Subcutaneous abdominal adipose tissue (tissue), 5 donors: ENCODE data around the gene SMG7.

Experiments used
- H3K27ac ChIP-seq: one replicate; pipeline ENCODE4 v1.7.0; 2013; ENCODE audit warnings: low read depth, mild to moderate bottlenecking, inconsistent platforms, low read length, moderate library complexity
- H3K27me3 ChIP-seq, 5 donors: one replicate each; pipeline ENCODE4 v1.7.0; 2013; ENCODE audit warnings: low read length in 5 of 5, inconsistent platforms in 1 of 5; ENCODE audit not compliant: control insufficient read depth in 5 of 5, insufficient read depth in 4 of 5
- H3K36me3 ChIP-seq, 5 donors: one replicate each; pipeline ENCODE4 v1.7.0; 2013; ENCODE audit warnings: low read length in 5 of 5; ENCODE audit not compliant: control insufficient read depth in 5 of 5, insufficient read depth in 5 of 5
- H3K4me1 ChIP-seq, 5 donors: one replicate each; pipeline ENCODE4 v1.7.0; 2013; ENCODE audit warnings: low read length in 5 of 5, mild to moderate bottlenecking in 3 of 5, moderate library complexity in 1 of 5; ENCODE audit not compliant: control insufficient read depth in 5 of 5, insufficient read depth in 5 of 5
- H3K4me3 ChIP-seq, 5 donors: one replicate each; pipeline ENCODE4 v1.7.0; 2013; ENCODE audit warnings: low read length in 5 of 5, low read depth in 1 of 5
- H3K9ac ChIP-seq, 5 donors: one replicate each; pipeline ENCODE4 v1.7.0; 2013; ENCODE audit warnings: low read length in 5 of 5, mild to moderate bottlenecking in 4 of 5, moderate library complexity in 3 of 5
- H3K9me3 ChIP-seq, 5 donors: one replicate each; pipeline ENCODE4 v1.7.0; 2013; ENCODE audit warnings: low read length in 5 of 5; ENCODE audit not compliant: control insufficient read depth in 5 of 5
- donor health status: healthy.
- donor health status: healthy.
- donor health status: healthy.
- donor health status: healthy.
- donor health status: healthy.

The SMG7 gene

GRCh38 chr1:183484254-183484653 lies 12.0 kb downstream of the SMG7 start:
- peaks cover 0 to 14% (median 5%) of the 10 kb centered on the region in 5 donors for H3K4me1 ChIP-seq
- no peaks in the 10 kb centered on the region for H3K9me3 ChIP-seq
- H3K27ac ChIP-seq: no peak overlapping the region
- H3K27me3 ChIP-seq: no peaks in the 10 kb centered on the region
- no peak overlapping the region for H3K9ac ChIP-seq
- no peaks in the 10 kb centered on the region for H3K36me3 ChIP-seq
- no peak overlapping the region for H3K4me3 ChIP-seq

GRCh38 chr1:183484851-183485250 lies 12.6 kb downstream of the SMG7 start:
- no peak overlapping the region for H3K9ac ChIP-seq
- H3K27ac ChIP-seq: no peak overlapping the region
- no peaks in the 10 kb centered on the region for H3K36me3 ChIP-seq
- H3K27me3 ChIP-seq: no peaks in the 10 kb centered on the region
- no peaks in the 10 kb centered on the region for H3K9me3 ChIP-seq
- H3K4me3 ChIP-seq: no peak overlapping the region
- peaks cover 0 to 14% (median 5%) of the 10 kb centered on the region in 5 donors for H3K4me1 ChIP-seq

GRCh38 chr1:183487674-183488442 lies 15.6 kb downstream of the SMG7 start:
- Histone ChIP-seq H3K9ac (no peak overlapping the region), H3K36me3 (no peaks in the 10 kb centered on the region), H3K9me3 (no peaks in the 10 kb centered on the region), H3K4me1 (no peaks in the 10 kb centered on the region), H3K4me3 (no peak overlapping the region), H3K27me3 (no peaks in the 10 kb centered on the region), H3K27ac (no peak overlapping the region)

DNA sequence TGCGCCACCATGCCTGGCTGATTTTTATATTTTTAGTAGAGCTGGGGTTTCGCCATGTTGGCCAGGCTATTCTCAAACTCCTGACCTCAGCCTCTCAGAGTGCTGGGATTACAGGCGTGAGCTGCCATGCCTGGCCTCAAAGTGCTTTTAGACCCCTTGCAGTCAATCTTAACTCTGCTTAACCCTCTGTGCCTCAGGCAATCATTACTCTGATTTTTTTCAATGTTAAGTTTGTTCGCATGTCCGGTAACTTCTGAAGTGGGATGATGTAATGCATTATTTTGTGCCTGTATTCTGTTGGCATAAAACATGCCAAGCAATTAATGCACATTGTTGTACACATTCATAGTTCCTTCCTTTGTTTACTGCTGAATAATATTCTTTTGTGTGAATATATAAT lies 18.6 kb downstream of the SMG7 start:
- no peak overlapping the region for H3K4me3 ChIP-seq
- no peaks in the 10 kb centered on the region for H3K27me3 ChIP-seq
- H3K9me3 ChIP-seq: no peaks in the 10 kb centered on the region
- H3K4me1 ChIP-seq: no peaks in the 10 kb centered on the region
- no peaks in the 10 kb centered on the region for H3K36me3 ChIP-seq
- no peak overlapping the region for H3K9ac ChIP-seq
- H3K27ac ChIP-seq: no peak overlapping the region

DNA sequence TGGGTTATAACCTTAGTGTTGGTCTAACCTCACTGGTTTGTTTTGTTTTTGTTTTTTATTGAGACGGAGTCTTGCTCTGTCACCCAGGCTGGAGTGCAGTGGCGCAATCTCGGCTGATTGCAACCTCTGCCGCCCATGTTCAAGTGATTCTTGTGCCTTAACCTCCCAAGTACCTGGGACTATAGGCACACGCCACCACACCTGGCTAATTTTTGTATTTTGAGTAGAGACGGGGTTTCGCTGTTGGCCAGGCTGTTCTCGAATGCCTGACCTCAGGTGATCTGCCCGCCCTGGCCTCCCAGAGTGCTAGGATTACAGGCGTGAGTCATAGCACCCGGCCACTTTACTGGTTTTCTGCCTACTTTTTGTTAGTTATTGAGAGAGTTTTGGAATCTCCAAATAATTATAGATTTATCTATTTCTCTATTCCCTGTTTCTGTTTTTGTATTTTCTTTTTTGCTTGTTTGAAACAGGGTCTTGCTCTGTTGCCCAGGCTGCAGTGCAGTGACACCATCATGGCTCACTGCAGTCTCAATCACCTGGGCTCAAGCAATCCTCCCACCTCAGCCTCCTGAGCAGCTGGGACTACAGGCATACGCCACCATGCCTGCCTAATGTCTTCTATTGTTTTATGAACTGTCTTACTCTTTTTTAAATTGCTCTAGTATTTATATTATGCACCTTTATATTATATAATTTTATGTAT lies 21.4 kb downstream of the SMG7 start:
- Histone ChIP-seq H3K4me1 (no peaks in the 10 kb centered on the region), H3K9ac (no peak overlapping the region), H3K9me3 (no peaks in the 10 kb centered on the region), H3K27ac (no peak overlapping the region), H3K27me3 (no peaks in the 10 kb centered on the region), H3K36me3 (no peaks in the 10 kb centered on the region), H3K4me3 (no peak overlapping the region)

DNA sequence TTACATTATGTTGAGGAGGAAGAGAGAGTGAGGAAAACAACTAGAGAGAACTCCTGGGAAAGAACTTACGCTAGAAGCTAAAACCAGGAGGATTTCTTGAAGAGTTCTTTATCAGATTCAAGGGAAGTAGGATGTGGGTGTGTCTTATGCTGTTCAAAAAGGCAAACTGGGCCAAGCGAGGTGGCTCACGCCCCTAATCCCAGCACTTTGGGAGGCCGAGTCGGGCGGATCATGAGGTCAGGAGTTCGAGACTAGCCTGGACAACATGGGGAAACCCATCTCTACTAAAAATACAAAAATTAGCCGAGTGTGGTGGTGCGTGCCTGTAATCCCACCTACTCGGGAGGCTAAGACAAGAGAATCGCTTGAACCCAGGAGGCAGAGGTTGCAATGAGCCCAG lies 23.1 kb downstream of the SMG7 start:
- peaks cover 0 to under 1% (median 0%) of the 10 kb centered on the region in 5 donors for H3K4me1 ChIP-seq
- no peaks in the 10 kb centered on the region for H3K36me3 ChIP-seq
- no peaks in the 10 kb centered on the region for H3K9me3 ChIP-seq
- no peak overlapping the region for H3K4me3 ChIP-seq
- no peak overlapping the region for H3K27ac ChIP-seq
- no peak overlapping the region for H3K9ac ChIP-seq
- H3K27me3 ChIP-seq: no peaks in the 10 kb centered on the region

DNA sequence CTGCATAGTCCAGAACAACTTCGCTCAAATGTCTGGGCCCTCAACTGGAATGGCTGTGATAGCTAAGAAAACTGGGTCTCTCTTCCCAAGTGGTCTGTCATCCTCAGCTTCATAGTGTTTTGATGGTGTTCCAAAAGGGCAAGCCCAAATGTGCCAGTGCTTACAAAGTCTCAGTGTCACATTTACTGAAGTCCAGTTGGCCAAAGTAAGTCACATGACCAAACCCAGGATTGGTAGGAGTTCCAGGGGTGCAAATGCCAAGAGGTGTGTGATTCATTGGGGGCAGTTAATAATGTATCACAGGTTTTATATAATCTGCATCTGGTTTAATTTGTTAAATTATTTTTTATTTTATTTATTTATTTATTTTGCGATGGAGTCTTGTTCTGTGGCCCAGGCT lies 24.9 kb downstream of the SMG7 start:
- Histone ChIP-seq H3K27ac (no peak overlapping the region), H3K4me1 (peaks cover 0 to 3% (median 0%) of the 10 kb centered on the region in 5 donors)

DNA sequence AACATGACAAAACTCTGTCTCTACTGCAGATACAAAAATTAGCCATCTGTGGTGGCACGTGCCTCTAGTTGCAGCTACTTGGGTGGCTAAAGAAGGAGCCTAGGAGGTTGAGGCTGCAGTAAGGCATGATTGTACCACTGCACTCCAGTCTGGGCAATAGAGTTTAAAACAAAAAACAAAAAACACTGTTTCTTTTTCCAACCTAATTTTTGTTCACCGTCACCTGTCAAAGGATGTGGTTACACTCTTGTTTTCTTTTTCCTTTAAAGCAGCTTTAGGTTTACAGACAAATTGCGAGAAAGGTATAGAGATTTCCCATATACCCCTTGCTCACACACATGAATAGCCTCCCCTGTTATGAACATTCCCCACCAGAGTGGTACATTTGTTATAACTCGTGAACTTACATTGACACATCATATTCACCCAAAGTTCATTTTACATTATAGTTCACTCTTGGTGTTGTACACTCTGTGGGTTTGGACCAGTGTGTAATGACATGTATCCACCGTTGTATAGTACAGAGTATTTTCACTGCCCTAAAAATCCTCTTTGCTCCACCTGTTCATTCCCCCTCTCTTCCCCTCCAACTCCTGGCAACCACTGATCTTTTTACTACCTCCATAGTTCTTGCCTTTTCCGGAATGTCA lies 26.2 kb downstream of the SMG7 start:
- Histone ChIP-seq H3K36me3 (no peaks in the 10 kb centered on the region), H3K27me3 (no peaks in the 10 kb centered on the region), H3K27ac (no peak overlapping the region), H3K9me3 (no peaks in the 10 kb centered on the region), H3K4me3 (no peak overlapping the region), H3K9ac (no peak overlapping the region), H3K4me1 (peaks cover 0 to 3% (median 0%) of the 10 kb centered on the region in 5 donors)

More for the DNA sequence above, 24.9 kb downstream of the SMG7 start:
- H3K36me3 ChIP-seq: no peaks in the 10 kb centered on the region
- H3K27me3 ChIP-seq: no peaks in the 10 kb centered on the region
- no peak overlapping the region for H3K9ac ChIP-seq
- no peaks in the 10 kb centered on the region for H3K9me3 ChIP-seq
- H3K4me3 ChIP-seq: no peak overlapping the region

DNA sequence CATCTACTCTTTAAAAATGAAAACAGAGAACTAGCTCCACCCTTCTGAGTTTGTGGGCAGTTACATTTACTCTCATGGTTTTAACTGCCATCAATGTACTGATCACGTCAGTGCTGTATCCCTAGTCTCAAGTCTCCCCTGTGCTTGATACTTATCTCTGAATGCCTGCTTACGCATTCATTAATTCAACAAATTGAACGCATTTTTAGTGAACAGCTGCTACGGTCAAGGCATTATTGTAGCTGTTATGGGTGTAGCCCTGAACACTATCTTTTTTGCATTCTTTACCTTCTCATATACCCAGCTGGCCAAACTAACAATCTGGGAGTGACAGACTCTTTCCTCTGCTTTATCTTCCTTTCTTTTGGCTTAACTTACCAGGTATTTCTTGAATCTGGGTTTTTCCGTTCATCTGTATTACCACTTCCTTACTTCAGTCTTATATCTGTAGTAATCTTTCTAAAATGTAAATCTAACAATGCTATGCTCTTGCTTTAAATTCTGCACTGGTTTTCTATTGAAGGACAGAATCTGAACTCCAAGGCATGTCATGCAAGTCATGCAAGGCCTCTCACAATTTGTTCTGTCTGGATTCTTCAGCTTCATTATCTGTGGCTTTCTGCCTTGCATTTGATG lies 33.3 kb downstream of the SMG7 start:
- Histone ChIP-seq H3K27ac (no peak overlapping the region), H3K9me3 (no peaks in the 10 kb centered on the region), H3K36me3 (no peaks in the 10 kb centered on the region), H3K4me1 (peaks cover 0 to 1% (median 0%) of the 10 kb centered on the region in 5 donors), H3K4me3 (no peak overlapping the region), H3K9ac (no peak overlapping the region), H3K27me3 (no peaks in the 10 kb centered on the region)

DNA sequence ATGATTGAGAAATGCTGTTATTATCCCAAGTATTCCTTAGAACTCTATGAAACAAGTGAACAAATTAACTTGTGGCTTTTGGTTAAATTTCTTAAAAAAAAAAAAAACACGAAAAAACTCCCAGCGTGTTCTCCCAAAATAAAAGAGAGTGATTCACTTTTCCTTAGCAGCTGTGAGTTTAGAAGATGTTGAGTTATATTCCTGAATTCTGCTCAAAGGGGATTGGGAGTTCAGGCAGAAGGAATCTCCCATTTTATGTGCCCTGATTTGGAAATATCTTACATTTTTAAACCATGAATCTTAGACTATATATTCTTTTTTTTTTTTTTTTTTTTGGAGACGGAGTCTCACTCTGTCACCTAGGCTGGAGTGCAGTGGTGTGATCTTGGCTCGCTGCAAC lies 34.3 kb downstream of the SMG7 start:
- no peaks in the 10 kb centered on the region for H3K9me3 ChIP-seq
- no peak overlapping the region for H3K27ac ChIP-seq
- H3K4me1 ChIP-seq: no peaks in the 10 kb centered on the region
- no peak overlapping the region for H3K9ac ChIP-seq
- H3K36me3 ChIP-seq: peaks cover 0 to 5% (median 0%) of the 10 kb centered on the region in 5 donors
- no peaks in the 10 kb centered on the region for H3K27me3 ChIP-seq
- no peak overlapping the region for H3K4me3 ChIP-seq
